ENCODE measurements around the gene LINGO1.

Gene LINGO1

DNA sequence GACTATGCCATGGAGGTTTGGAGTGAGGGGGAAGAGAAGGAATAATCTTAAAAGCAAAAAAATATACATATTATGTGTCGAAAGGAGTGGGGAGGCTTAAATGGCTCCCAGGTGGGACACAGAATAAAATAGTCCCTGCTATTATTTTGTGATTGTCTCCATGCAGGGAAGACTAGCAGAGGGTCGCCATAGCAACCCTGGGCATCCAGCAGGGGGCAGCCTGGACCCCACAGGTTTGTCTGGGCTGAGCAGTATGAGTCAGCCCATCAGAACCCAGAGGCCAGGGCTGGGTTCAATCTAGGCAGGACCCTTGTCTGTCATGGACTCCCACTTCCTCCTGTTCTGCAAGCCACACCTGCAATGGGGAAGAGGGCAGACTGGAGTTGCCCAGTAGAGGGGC is 17.6 kb upstream of the LINGO1 start:
- in situ Hi-C loops (cut with HindIII; ENCODE audit: low pct_unique_long_range_greater_than_20kb, low sequenced_read_pairs): no loop called here
- no peak for TF ChIP-seq JUND (IDR thresholded peaks at IDR 0.05; ENCODE audit: low read depth)
- DNase-seq (ENCODE audit: low read depth in 1 of 2, low spot score in 1 of 2): no peak

DNA sequence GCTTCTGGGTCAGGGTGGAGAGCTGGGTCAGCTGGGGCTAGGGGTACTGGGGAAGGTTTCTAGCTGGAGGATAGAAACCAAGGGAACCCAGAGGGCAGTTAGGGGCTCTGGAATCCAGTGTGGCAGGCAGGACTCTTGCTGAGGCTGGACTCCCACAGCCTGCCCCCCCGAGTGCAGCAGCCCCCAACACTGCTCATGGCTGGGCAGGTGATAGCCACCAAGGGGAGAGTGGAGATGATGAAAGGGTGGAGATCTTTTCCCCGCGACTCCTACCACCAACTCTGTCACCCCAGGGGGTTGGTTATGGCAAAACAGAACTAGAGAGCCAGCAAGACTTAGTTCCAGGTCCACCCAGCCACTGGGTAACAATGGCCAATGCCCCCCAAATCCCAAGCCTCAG is 16.9 kb upstream of the LINGO1 start:
- in situ Hi-C loops (cut with HindIII; ENCODE audit: low pct_unique_long_range_greater_than_20kb, low sequenced_read_pairs): no loop called here
- TF ChIP-seq JUND (IDR thresholded peaks at IDR 0.05; ENCODE audit: low read depth): no peak
- DNase-seq (ENCODE audit: low read depth in 1 of 2, low spot score in 1 of 2): no peak

- in situ Hi-C loops (cut with HindIII; ENCODE audit: low pct_unique_long_range_greater_than_20kb, low sequenced_read_pairs): no loop called here
- TF ChIP-seq JUND (IDR thresholded peaks at IDR 0.05; ENCODE audit: low read depth): no peak
- no peak for DNase-seq (ENCODE audit: low read depth in 1 of 2, low spot score in 1 of 2)
Measured at GRCh38 chr15:77649017-77649416, 16.3 kb upstream of the LINGO1 start.

GRCh38 chr15:77647961-77648360 is 15.2 kb upstream of the LINGO1 start:
- TF ChIP-seq JUND (IDR thresholded peaks at IDR 0.05; ENCODE audit: low read depth): no peak
- in situ Hi-C loops (cut with HindIII; ENCODE audit: low pct_unique_long_range_greater_than_20kb, low sequenced_read_pairs): no loop called here
- no peak for DNase-seq (ENCODE audit: low read depth in 1 of 2, low spot score in 1 of 2)

DNA sequence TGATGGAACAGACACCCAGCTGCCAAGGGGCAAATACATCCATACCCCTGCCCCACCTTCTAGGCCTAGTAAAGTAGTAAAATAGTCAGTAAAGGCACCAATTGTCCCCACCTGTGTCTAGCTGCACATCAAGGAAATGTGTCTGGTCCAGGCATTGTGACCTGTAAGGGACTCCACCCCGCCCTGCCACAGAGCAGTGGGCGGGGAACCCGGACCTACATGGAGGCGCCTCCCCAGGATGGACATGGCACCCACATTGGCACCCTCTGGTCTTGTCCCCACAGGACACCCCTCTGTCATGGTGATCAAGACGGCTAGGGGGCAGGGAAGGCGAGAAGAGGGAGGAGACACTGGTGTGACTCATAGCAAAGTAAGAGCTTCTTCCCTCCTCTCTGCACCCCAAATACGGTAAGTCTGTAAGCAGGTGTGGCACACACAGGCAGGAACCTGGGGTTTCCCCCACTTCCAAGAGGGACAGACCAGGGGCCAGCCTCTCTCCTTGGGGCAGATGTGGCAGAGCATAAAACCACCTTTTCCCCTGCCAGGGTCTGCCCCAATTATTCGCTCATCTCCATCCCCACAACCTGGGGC is 13.5 kb upstream of the LINGO1 start:
- in situ Hi-C loops (cut with HindIII; ENCODE audit: low pct_unique_long_range_greater_than_20kb, low sequenced_read_pairs): no loop called here
- no peak for TF ChIP-seq JUND (IDR thresholded peaks at IDR 0.05; ENCODE audit: low read depth)
- DNase-seq (ENCODE audit: low read depth in 1 of 2, low spot score in 1 of 2): no peak

DNA sequence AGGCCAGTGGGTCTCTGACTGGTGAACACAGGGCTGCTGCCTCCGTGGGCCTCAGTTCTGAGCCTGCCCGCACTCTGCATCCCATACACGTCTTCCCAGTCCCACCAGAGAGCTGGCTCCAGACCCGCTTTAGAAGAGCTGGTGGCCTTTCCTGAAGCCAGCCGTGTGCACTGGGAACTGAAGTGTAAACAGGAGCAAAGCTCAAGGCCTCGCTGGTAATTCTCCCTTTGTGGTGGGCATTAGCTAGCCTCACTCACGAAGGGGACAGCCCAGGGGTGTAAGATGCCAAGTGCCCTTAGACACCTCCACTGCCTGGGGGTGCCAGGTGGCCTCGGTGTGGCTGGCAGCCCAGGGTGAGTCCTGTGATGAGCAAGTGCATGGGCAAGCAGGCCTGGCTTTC is 12.9 kb upstream of the LINGO1 start:
- no peak for DNase-seq (ENCODE audit: low read depth in 1 of 2, low spot score in 1 of 2)
- in situ Hi-C loops (cut with HindIII; ENCODE audit: low pct_unique_long_range_greater_than_20kb, low sequenced_read_pairs): no loop called here

DNA sequence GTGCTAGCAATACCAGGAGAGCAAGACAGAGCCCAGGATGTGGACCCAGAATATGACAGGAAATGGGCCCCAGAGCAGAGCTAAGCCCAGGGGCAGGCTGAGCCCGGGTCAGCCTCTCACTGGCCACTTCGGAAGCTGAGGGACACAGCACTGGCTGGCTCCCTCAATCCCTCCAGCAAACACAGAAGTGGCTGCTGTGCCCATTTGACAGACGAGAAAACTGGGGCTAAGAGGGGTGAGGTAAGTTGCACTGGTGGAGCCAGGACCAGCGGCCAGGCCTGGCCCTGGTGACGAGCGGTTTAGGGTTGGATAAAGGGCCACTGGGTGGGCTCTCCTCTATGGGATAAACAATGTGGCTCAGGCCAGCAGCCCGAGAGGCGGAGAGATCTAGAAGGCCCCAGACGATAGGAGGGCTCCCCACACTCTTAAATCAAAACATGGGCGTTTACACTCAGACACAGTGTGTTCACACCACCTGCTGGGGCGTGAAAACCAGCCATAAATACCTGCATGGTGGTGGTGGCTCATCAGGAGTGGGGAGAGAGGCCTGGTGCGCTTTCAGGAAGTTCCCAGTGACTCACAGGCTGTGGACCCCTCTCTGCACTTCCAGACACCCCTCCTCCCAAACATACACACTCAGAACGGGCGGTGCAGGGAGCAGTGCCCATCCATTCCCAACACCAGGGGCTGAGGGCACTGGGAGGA is 12.0 kb upstream of the LINGO1 start:
- in situ Hi-C loops (cut with HindIII; ENCODE audit: low pct_unique_long_range_greater_than_20kb, low sequenced_read_pairs): no loop called here
- TF ChIP-seq JUND (IDR thresholded peaks at IDR 0.05; ENCODE audit: low read depth): no peak
- DNase-seq (ENCODE audit: low read depth in 1 of 2, low spot score in 1 of 2): no peak

More for the DNA sequence above, 12.9 kb upstream of the LINGO1 start:
- TF ChIP-seq JUND (IDR thresholded peaks at IDR 0.05; ENCODE audit: low read depth): no peak

DNA sequence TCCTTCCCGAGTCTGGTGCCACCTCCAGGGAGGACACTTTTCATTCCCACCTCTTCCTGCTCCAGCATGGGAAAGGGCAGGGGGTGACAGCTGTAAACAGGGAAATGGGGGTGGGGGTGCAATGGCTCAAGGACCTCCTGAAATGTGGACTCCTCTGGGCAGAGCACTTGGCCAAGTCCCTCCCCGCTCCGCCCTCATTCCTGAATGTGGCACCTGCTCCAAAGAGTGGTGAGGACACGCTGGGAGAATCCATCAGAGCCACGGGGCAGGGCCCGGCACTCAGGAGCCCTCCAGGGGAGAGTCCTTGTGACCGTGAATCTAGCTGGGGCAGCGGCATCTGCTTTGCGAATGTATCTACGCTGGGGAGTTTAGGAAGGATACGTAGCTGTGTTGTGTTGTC is 11.1 kb upstream of the LINGO1 start:
- no peak for TF ChIP-seq JUND (IDR thresholded peaks at IDR 0.05; ENCODE audit: low read depth)
- no peak for DNase-seq (ENCODE audit: low read depth in 1 of 2, low spot score in 1 of 2)
- in situ Hi-C loops (cut with HindIII; ENCODE audit: low pct_unique_long_range_greater_than_20kb, low sequenced_read_pairs): no loop called here

- TF ChIP-seq JUND (IDR thresholded peaks at IDR 0.05; ENCODE audit: low read depth): no peak
- no peak for DNase-seq (ENCODE audit: low read depth in 1 of 2, low spot score in 1 of 2)
- in situ Hi-C loops (cut with HindIII; ENCODE audit: low pct_unique_long_range_greater_than_20kb, low sequenced_read_pairs): no loop called here
Measured at GRCh38 chr15:77642793-77643430, 10.2 kb upstream of the LINGO1 start.

DNA sequence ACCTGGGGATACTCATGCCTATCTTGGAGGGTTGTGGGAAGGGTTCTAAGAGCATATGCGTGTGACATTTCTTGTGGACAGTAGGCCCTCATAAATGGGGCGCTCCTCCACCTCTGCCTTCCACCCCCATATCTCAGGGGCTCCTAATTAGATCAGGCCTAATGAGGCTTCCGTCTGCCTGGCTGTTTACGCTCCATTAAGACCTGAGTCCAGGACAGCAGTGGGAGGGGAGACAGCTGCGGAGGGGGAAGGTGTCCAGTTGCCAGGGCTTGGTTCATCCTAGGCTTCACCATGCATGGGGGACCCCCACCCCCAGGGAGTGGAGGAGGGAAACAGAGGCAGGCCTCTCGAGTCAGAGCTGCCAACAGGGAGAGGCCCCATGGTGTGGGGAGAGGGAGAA is 9.3 kb upstream of the LINGO1 start:
- in situ Hi-C loops (cut with HindIII; ENCODE audit: low pct_unique_long_range_greater_than_20kb, low sequenced_read_pairs): no loop called here
- no peak for DNase-seq (ENCODE audit: low read depth in 1 of 2, low spot score in 1 of 2)
- no peak for TF ChIP-seq JUND (IDR thresholded peaks at IDR 0.05; ENCODE audit: low read depth)

DNA sequence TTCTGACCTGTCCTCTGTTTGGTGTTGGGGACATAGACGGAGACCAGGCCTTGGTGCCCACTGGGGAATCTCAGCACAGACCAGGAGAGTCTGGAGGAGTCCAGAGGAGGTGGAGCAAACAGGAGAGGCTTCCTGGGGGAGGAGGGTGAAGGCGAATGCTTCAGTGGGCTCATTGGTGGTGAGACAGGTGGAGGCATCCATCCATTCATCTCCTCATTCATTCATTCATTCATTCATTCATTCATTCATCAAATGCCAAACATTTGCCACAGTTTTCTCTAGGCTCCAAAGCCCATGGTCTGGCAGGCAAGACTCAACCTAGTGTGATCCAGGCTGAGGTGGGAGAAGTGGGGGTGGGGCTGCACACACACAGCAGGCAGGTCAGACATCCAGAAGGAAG is 7.9 kb upstream of the LINGO1 start:
- no peak for TF ChIP-seq JUND (IDR thresholded peaks at IDR 0.05; ENCODE audit: low read depth)
- DNase-seq (ENCODE audit: low read depth in 1 of 2, low spot score in 1 of 2): no peak
- in situ Hi-C loops (cut with HindIII; ENCODE audit: low pct_unique_long_range_greater_than_20kb, low sequenced_read_pairs): no loop called here

GRCh38 chr15:77639431-77639830 is 6.7 kb upstream of the LINGO1 start:
- no peak for TF ChIP-seq JUND (IDR thresholded peaks at IDR 0.05; ENCODE audit: low read depth)
- in situ Hi-C loops (cut with HindIII; ENCODE audit: low pct_unique_long_range_greater_than_20kb, low sequenced_read_pairs): no loop called here
- DNase-seq (ENCODE audit: low read depth in 1 of 2, low spot score in 1 of 2): no peak

DNA sequence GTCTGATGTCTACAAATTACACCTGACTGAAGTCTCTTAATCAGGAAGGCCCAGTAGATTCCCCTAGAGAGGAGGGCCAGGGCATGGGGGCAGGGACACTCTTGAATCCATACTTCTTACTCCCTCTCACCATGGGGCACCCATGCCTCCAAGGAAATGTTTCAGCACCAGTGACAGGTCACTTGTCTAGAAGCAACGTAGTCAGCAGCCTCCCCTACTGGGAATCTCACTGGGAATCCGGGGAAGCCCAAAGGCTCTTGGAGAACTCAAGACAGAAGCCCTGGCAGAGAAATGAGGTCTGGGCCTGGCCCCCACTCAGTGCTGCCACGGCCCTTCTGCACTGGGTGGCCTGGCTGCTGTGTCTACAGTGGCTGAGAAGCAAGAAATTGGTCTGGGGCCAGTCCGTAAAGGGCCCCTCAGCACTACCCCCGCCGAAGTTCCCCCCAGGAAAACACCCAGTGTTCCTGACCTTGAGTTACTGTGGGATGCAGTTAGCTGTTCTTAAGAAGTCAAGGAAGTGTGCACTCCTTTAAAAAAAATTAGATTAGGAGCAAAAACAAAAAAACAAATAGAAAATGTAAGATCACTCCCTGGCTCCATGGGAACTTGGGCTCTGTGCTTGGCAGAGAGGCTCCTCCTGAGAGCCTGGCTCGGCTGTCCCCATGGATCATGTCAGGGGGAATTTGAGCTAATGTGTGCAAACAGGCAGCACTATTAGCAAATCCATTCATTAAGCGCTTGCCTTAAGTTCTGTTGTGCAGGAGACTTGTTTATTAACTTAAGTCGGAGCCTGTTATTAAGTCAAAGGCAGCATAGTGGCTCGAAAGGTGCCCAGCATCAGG is 5.4 kb upstream of the LINGO1 start:
- in situ Hi-C loops (cut with HindIII; ENCODE audit: low pct_unique_long_range_greater_than_20kb, low sequenced_read_pairs): no loop called here
- no peak for DNase-seq (ENCODE audit: low read depth in 1 of 2, low spot score in 1 of 2)
- no peak for TF ChIP-seq JUND (IDR thresholded peaks at IDR 0.05; ENCODE audit: low read depth)
